Measurements from ENCODE around the gene ITPR2.

ITPR2 gene

DNA sequence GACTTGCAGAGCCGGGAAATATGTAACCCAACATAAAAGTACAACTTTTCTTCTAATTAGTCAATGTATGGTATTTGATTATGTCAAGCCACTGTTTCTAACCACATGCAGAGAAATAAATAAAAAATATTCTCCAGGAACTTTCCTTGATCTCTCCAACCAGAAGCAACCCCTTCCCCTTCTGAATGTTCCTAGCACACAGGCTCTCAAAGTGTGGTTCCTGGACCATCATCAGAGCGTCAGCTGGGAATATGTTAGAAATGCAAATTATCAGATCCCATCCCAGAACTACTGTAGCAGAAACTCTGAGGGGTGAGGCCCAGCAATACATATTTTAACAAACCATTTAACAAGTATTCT, 21.0 kb upstream of the ITPR2 start:
- H3F3A ChIP-seq (ENCODE audit: low read depth): no peaks in the 10 kb centered on the region
- no peaks in the 10 kb centered on the region for H3K27me3 ChIP-seq (ENCODE audit: insufficient read depth, low read length, poor library complexity, severe bottlenecking)
- peaks cover 27% of the 10 kb centered on the region for H3K4me1 ChIP-seq (ENCODE audit: insufficient read depth, low read length, poor library complexity, severe bottlenecking)
- H3K9me2 ChIP-seq (replicated peaks; ENCODE audit: low read depth, low read length): no peaks in the 10 kb centered on the region
- H3K36me3 ChIP-seq (ENCODE audit: insufficient read depth, low read length): no peaks in the 10 kb centered on the region
- TF ChIP-seq, protein P1, sequence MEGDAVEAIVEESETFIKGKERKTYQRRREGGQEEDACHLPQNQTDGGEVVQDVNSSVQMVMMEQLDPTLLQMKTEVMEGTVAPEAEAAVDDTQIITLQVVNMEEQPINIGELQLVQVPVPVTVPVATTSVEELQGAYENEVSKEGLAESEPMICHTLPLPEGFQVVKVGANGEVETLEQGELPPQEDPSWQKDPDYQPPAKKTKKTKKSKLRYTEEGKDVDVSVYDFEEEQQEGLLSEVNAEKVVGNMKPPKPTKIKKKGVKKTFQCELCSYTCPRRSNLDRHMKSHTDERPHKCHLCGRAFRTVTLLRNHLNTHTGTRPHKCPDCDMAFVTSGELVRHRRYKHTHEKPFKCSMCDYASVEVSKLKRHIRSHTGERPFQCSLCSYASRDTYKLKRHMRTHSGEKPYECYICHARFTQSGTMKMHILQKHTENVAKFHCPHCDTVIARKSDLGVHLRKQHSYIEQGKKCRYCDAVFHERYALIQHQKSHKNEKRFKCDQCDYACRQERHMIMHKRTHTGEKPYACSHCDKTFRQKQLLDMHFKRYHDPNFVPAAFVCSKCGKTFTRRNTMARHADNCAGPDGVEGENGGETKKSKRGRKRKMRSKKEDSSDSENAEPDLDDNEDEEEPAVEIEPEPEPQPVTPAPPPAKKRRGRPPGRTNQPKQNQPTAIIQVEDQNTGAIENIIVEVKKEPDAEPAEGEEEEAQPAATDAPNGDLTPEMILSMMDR (conservative IDR thresholded peaks at IDR 0.05; ENCODE audit: low read length): no peak
- TF ChIP-seq EZH2phosphoT487 (IDR thresholded peaks at IDR 0.05; ENCODE audit: borderline replicate concordance): no peak
- H2AFZ ChIP-seq (ENCODE audit: low read length): peak overlapping the region; percentile 82
- H3K9ac ChIP-seq (ENCODE audit: low read depth, low read length, poor library complexity, severe bottlenecking): peak overlapping the region; percentile 43
- no peaks in the 10 kb centered on the region for H3K79me2 ChIP-seq (ENCODE audit: insufficient read depth, low read length)
- H4K20me1 ChIP-seq (ENCODE audit: insufficient read depth, low read length, poor library complexity, severe bottlenecking): no peaks in the 10 kb centered on the region
- no peaks in the 10 kb centered on the region for H3K9me3 ChIP-seq (ENCODE audit: insufficient read depth, low read depth, low read length)
- H3K4me2 ChIP-seq (ENCODE audit: low read depth, low read length, poor library complexity, severe bottlenecking): peak overlapping the region; percentile 54
- peak overlapping the region; percentile 11 for H3K4me3 ChIP-seq (ENCODE audit: low read length, poor library complexity, severe bottlenecking)

DNA sequence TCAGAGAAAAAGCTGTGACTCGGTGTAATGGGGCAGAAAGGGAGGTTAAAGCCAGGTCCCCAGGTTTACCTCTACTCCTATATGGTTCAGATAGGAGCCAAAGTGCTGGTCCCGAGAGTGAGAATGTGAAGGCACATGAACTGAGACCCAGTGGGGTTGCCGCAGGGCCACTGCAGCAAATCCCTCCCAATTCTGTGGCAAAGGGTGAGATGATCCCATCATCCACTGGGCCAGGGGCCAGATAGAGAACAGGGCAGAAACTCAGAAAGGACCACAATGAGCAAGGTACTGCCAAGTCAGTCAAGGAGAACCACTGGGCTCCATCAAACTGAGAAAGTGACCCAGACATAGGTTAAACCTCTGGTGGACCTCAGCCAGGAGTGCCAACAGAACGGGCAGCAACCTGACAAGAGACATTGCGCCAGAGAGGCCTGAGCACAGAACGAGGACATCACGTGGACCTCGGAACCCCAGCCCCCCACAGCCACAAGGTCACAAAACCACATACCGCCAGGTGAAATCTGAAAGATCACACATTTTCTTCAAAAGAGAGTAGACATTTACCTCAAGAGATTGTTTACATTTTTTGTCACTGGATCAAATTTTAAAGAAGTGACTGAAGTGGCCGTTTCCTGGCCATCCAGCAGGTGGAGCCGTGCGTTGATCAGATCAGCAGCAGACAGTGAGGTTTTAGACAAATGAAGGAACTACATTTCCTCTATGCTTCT, 20.5 kb upstream of the ITPR2 start:
- Histone ChIP-seq H2AFZ (ENCODE audit: low read length) (peak overlapping the region; percentile 82), H3K27me3 (ENCODE audit: insufficient read depth, low read length, poor library complexity, severe bottlenecking) (no peaks in the 10 kb centered on the region), H3K9ac (ENCODE audit: low read depth, low read length, poor library complexity, severe bottlenecking) (peak overlapping the region; percentile 43)

DNA sequence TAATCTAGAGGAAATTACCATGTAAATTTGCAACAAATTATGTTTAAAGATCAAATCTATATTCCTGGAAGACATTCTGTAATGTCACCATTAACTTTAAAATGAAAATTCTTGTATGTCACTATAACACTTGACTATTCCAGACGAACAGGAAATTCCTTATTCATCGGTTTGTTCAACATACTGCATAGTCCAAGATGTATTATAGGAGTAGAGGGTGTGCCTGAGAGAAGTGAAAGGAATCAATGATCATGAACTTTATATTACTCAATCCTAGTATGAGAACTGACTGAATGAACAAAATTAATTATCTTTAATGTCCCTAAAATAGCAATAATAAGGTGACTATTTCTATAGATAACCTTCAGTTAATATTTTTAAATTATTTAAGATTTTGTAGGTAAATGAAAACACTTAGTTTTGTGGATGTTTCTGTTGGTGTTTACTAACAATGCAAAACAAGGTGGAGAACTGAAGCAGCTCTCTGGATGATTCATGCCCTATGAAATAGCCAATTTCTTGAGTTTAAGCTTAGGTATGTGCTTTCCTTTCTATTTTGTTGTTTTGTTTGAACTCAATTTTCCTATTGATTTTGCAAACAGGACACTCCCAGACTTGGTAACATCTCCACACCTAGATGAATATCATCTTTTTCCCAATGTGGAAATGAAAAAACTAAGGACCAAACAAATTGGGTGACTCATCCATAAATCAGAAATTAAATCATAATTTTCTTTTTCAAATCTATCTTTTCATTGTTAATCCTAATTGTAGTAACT, 18.2 kb upstream of the ITPR2 start:
- Histone ChIP-seq H3K79me2 (ENCODE audit: insufficient read depth, low read length) (no peaks in the 10 kb centered on the region), H3K9ac (ENCODE audit: low read depth, low read length, poor library complexity, severe bottlenecking) (no peak overlapping the region), H3K4me2 (ENCODE audit: low read depth, low read length, poor library complexity, severe bottlenecking) (no peak overlapping the region), H3K9me2 (replicated peaks; ENCODE audit: low read depth, low read length) (no peaks in the 10 kb centered on the region), H3F3A (ENCODE audit: low read depth) (no peaks in the 10 kb centered on the region), H4K20me1 (ENCODE audit: insufficient read depth, low read length, poor library complexity, severe bottlenecking) (no peaks in the 10 kb centered on the region), H2AFZ (ENCODE audit: low read length) (no peak overlapping the region), H3K9me3 (ENCODE audit: insufficient read depth, low read depth, low read length) (no peaks in the 10 kb centered on the region), H3K4me1 (ENCODE audit: insufficient read depth, low read length, poor library complexity, severe bottlenecking) (peaks cover 19% of the 10 kb centered on the region), H3K36me3 (ENCODE audit: insufficient read depth, low read length) (no peaks in the 10 kb centered on the region), H3K27me3 (ENCODE audit: insufficient read depth, low read length, poor library complexity, severe bottlenecking) (no peaks in the 10 kb centered on the region), H3K4me3 (ENCODE audit: low read length, poor library complexity, severe bottlenecking) (no peak overlapping the region)
- TF ChIP-seq, protein P1 (conservative IDR thresholded peaks at IDR 0.05; ENCODE audit: low read length): no peak
- TF ChIP-seq EZH2phosphoT487 (IDR thresholded peaks at IDR 0.05; ENCODE audit: borderline replicate concordance): no peak

More for the DNA sequence above, 20.5 kb upstream of the ITPR2 start:
- Histone ChIP-seq H3K9me3 (ENCODE audit: insufficient read depth, low read depth, low read length) (no peaks in the 10 kb centered on the region), H3K36me3 (ENCODE audit: insufficient read depth, low read length) (no peaks in the 10 kb centered on the region), H3K4me3 (ENCODE audit: low read length, poor library complexity, severe bottlenecking) (peak overlapping the region; percentile 11), H3K4me2 (ENCODE audit: low read depth, low read length, poor library complexity, severe bottlenecking) (peak overlapping the region; percentile 54), H3F3A (ENCODE audit: low read depth) (no peaks in the 10 kb centered on the region), H3K79me2 (ENCODE audit: insufficient read depth, low read length) (no peaks in the 10 kb centered on the region), H4K20me1 (ENCODE audit: insufficient read depth, low read length, poor library complexity, severe bottlenecking) (no peaks in the 10 kb centered on the region), H3K4me1 (ENCODE audit: insufficient read depth, low read length, poor library complexity, severe bottlenecking) (peaks cover 27% of the 10 kb centered on the region), H3K9me2 (replicated peaks; ENCODE audit: low read depth, low read length) (no peaks in the 10 kb centered on the region)
- TF ChIP-seq, protein P1 (conservative IDR thresholded peaks at IDR 0.05; ENCODE audit: low read length): peak; percentile 97
- TF ChIP-seq EZH2phosphoT487 (IDR thresholded peaks at IDR 0.05; ENCODE audit: borderline replicate concordance): no peak

All from Loucy (cell line).